Dermis microvascular lymphatic vessel endothelial cell (primary cell): Measurements from ENCODE around the gene STK32B. TPM values are rescaled to one million over a fixed set of nuclear protein-coding genes. Genes with fewer than 3 reads are reported as not detected.
A peak's percentile ranks its signal among the peaks of the same experiment; 100 is the strongest.

ENCODE experiments used
- DNase-seq, 2 donors: peaks; one replicate each; pipeline versions ENCODE4 v3.0.0 to v3.0.0-alpha.2; 2010; ENCODE audit warnings: low read depth in 2 of 2
- total RNA-seq: library from RNA; depleted of rRNA; stranded (reverse); fragments of >200 nt; gene quantifications from 2 replicates; pipeline ENCODE4 v1.2.1, GENCODE V29; 2014

Gene STK32B
- total RNA-seq, 1 donor from 2014 or later: 23.1 TPM

DNA sequence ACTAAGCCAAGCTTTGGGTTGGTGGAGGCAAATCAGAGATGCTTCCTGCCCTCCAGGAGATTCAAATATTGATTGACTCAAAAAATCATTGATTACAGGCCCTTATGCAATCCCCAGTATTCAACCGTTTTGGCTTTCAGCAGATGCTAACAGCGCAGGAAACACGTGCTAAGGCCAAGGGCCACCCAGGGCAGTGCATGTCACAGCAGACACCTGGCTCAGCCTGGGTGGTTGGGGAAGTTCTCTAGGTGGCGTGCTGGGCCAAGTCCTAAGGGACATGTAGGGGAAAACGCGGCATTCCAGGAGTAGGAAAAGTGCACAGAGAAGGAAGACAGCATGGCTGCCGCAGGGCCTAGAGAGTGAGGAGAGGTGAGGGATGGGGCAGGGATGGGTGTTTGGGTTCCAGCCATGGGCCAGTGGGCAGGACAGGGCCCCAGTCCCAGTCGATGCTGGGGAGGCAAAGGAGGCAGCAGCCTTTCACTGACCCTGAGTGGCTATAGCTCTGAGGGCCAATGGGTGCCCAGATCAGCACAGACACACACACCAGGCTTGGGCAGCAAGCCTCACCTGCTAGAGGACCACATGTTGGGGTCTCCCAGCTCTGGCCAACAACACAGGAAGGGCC lies 418.0 kb downstream of the STK32B start:
- DNase-seq: no peak

DNA sequence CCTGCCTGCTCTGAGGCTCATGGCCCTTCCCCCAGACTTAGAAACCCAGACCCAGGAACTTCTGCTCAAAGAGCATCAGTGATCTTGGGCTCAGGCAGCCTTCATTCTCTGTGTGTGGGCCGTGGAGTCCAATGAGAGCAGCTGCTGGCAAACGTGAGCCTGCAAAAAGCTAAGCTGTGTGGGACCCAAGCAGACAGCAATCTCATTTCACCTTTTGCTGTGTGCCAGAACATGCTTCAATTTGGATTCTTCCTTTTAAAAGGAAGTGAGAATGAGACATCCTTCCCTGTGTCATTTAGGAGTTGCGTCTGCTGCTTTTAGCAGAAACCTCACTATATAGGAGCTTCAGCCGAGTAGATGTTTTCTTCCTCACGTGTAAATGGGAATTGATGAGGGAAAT lies 418.6 kb downstream of the STK32B start:
- DNase-seq: no peak

DNA sequence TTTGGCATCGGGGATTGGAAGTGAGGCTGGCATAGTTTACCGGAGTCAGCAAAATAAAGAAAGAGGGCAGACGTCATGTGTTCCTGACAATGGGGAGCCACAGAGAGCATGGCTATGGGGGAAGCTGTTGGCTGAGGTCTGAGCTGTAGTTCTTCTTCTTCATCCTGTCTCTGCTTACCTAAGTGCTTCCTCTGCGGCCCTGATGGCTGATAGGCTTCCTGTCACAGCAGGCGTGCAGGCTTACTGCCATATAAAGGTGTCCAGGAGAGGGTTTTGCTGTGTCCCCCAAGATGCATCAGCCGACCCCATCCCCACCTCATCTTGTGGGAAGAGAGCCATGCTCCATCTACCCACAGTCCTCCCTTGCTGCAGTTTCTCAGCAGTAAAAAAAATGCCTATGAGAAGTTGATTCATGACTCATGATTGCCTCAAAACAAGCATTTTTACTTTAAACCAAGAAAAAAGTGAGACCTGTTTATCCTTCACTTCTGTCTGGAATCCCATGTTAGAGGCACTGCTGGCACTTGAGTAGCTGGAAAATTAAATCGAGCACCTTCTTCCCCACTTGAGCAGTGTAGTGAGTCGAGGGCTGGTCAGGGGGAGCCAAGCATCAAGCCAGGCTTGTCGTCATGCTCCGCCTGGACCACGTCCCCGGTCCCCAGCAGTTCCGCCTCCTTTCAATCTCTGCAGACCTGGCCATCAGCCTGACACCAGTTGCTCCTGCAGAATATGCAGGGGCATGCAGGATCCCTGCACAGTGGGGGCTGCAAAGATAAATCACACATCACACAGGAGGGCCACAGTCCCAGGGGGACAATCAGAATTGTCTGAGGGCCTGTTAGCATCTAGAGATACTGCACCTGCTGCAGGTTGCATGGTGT lies 419.3 kb downstream of the STK32B start:
- peak in 1 of 2 donors; percentile 30 for DNase-seq

- DNase-seq: no peak
Observed at GRCh38 chr4:5471206-5471605, 419.9 kb downstream of the STK32B start.

GRCh38 chr4:5471691-5472090 lies 420.4 kb downstream of the STK32B start:
- no peak for DNase-seq

DNA sequence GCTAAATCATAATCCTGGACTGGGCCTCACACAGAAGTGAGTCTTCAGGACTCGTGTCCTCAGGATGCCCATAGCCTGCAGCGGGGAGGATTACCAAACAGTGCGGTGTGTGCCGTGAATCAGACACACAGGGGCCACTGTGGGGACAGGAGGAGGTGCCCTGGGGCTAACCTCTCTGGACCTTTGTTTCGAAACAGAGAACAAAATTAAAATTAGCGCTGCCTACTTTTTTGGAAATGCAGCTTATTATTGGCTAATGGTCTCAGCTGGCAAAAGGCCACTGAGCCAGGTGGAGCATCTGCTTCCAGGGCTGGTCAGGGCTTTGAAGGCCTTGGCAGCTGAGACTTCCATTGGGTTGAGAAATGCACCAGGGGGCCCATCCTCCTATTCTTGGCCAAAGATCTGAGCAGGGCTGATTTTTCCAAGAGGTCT lies 420.9 kb downstream of the STK32B start:
- DNase-seq: no peak

DNA sequence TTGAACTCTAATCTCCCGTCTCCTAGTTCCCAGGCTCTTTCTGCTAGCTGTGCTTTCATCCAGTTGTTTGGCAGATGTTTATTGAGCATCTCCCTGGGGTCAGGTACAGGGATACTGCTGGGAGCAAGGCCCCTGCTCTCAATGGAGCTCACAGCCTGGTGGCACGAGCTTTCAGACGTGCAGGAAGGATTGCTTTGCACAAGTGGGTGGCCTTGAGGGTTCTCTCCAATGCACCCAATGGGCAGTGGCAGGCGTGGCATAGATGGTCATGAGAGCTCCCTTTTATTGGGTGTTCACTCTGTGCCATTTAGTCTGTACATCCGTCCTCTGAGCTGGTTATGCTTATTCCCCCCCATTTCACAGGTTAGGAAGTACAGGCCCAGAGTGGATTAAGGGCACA lies 421.8 kb downstream of the STK32B start:
- no peak for DNase-seq

- DNase-seq: no peak
Observed at GRCh38 chr4:5474756-5475155, 423.5 kb downstream of the STK32B start.

GRCh38 chr4:5477613-5478012 lies 426.3 kb downstream of the STK32B start:
- no peak for DNase-seq

GRCh38 chr4:5478169-5478568 lies 426.9 kb downstream of the STK32B start:
- no peak for DNase-seq

DNA sequence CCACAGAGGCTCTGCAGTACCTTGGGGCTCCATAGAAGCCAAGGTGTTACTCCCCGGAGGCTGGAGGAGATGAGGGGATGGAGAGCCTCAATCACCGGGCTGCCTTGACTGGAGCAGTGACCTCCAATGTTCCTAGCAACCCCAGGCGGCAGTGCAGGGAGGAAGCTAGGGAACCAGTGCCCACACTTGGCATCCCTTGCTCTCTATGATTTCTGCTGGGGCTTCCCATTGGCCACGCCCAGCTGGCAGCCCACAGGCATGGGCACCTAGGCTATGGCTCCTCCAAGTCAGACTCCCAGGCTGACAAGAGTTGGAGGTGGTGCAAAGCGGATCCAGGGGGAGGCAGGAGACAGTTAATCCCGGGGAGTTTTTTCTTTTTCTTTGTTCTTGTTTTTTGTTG lies 427.4 kb downstream of the STK32B start:
- no peak for DNase-seq

DNA sequence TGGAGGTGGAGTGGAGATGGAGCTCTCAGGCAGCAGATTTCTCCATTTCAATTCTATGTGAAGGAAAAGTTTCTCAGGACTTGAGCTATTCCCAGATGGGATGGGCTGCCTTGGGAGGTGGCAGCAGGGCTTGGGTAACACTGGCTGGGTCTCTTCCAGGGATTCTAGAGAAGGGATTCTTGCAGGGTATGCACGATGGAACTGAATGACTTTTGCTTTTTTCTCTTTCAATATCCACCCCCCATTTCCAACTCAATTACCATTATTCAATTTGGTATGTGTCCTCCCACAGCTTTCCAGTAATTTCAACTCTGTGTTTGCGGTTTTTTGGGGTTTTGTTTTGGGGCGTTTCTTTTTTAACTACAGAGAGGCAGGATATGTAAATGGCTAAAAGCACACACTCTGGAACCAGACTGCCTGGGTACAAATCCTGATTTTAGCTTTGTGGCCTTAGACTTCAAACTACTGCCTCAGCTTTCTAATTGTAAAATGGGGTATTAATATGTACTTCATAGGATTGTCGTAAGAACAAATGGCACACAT lies 428.3 kb downstream of the STK32B start:
- DNase-seq: no peak

DNA sequence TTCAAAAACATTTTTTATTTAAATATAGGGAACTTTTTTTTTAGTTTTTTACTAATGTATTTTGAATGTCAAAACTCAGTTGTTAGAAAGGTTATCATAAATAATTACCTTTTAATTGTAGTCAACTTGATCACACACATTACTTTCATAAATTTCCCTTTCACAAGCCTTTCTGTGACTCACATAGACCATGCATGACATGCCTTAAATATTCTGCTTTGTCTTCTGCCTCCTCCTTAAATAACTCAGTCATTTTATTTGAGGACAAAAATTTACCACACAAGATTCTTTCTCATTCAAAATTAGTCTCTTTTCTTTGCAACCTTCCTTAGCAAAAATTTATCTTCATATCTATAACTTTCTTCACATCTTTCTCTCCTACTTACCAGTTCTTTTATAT lies 437.1 kb downstream of the STK32B start:
- no peak for DNase-seq

- DNase-seq: no peak
Observed at GRCh38 chr4:5489260-5489659, 438.0 kb downstream of the STK32B start.

GRCh38 chr4:5497489-5497888 lies 446.2 kb downstream of the STK32B start:
- DNase-seq: no peak

- no peak for DNase-seq
Observed at GRCh38 chr4:5500165-5500564, 448.9 kb downstream of the STK32B start.

DNA sequence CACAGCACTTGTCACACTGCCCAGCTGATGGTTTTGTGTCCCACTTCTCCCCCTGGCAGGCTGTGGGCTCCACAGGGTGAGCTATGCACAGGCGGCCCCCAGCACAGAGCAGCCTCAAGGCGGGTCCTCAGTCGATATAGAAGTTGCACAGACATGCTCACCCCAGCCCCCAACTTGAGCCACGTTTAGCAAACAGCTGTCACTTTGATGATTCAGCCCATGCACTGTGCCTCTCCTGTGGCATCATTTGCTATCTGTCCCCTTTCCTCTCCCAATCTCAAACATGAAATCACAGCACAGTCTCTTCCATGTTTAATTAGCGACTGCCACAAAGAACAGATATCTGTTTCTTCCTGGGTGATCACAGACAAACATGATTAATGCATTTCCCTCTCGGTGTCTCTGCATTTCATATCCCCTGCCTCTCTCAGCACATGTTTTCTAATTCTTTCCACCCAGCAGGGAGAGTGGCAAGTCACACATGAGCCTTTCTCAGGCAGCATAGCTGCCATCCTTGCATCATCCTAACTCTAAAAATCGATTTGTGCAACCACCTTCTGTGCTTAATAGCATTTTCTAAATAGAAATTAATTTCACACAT lies 452.2 kb downstream of the STK32B start:
- DNase-seq: no peak

DNA sequence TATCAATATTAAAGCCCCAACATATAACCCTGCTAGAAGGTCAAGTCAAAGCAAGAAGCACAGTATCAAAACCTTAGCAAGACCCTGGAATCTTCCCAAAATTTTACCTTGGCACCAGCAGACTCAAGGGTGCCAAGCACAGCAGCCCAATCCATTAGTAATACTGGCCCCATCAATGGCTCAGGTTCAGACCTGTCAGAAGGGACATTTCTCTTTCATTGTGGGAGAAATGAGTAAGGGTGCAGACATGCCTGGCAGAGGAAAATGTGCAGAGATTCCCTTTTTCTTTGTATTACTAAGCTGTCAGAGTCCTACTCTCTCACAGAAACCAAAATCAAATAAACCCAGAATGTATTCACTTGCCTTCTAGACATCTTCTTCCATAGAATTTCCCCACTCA lies 453.2 kb downstream of the STK32B start:
- no peak for DNase-seq

GRCh38 chr4:5510504-5510903 lies 459.2 kb downstream of the STK32B start:
- no peak for DNase-seq

- DNase-seq: no peak
Observed at GRCh38 chr4:5511791-5512190, 460.5 kb downstream of the STK32B start.

- DNase-seq: no peak
Observed at GRCh38 chr4:5515646-5516045, 464.4 kb downstream of the STK32B start.

GRCh38 chr4:5517372-5517771 lies 466.1 kb downstream of the STK32B start:
- DNase-seq: no peak
